Osteoblast (primary cell): ENCODE results near the gene SCAF11. TPM values are rescaled to one million over a fixed set of nuclear protein-coding genes. Genes with fewer than 3 reads are reported as not detected.

ENCODE experiments used
- DNase-seq: peaks from one replicate; pipeline ENCODE4 v3.0.0; 2011; ENCODE audit warnings: low spot score, mixed read lengths; ENCODE audit not compliant: insufficient read length; ENCODE audit errors: missing footprints
- H2AFZ ChIP-seq: 2 replicates; pipeline ENCODE4 v1.6.0; 2011; ENCODE audit warnings: mild to moderate bottlenecking, low read length
- H3K27ac ChIP-seq: 2 replicates; pipeline ENCODE4 v1.5.1; 2011; ENCODE audit warnings: mild to moderate bottlenecking, low read depth, low read length, moderate library complexity
- H3K27me3 ChIP-seq: 2 replicates; pipeline ENCODE4 v1.6.0; 2012; ENCODE audit warnings: mild to moderate bottlenecking, control low read depth, inconsistent platforms, low read length, moderate library complexity; ENCODE audit not compliant: insufficient read depth
- H3K36me3 ChIP-seq: 2 replicates; pipeline ENCODE4 v1.5.1; 2011; ENCODE audit warnings: mild to moderate bottlenecking, low read length, control low read depth, moderate library complexity; ENCODE audit not compliant: insufficient read depth
- H3K4me1 ChIP-seq: 2 replicates; pipeline ENCODE4 v1.5.1; 2011; ENCODE audit warnings: mild to moderate bottlenecking, low read length, control low read depth, moderate library complexity; ENCODE audit not compliant: insufficient read depth
- H3K4me2 ChIP-seq: 2 replicates; pipeline ENCODE4 v1.6.0; 2011; ENCODE audit warnings: mild to moderate bottlenecking, low read length; ENCODE audit not compliant: insufficient read depth
- H3K4me3 ChIP-seq: fragments of 200-600 bp; sonication (generic); 3 replicates; pipeline ENCODE4 v1.5.1; 2012; ENCODE audit warnings: mild to moderate bottlenecking, low read length, inconsistent platforms; ENCODE audit not compliant: insufficient read depth
- H3K79me2 ChIP-seq: 2 replicates; pipeline ENCODE4 v1.6.0; 2012; ENCODE audit warnings: mild to moderate bottlenecking, low read length, control low read depth, inconsistent platforms; ENCODE audit not compliant: insufficient read depth
- H3K9me3 ChIP-seq: 2 replicates; pipeline ENCODE4 v1.5.1; 2011; ENCODE audit warnings: low read depth, low read length, control low read depth
- H4K20me1 ChIP-seq: 2 replicates; pipeline ENCODE4 v1.6.0; 2012; ENCODE audit warnings: mild to moderate bottlenecking, low read length, control low read depth; ENCODE audit not compliant: insufficient read depth
- CTCF ChIP-seq: IDR thresholded peaks from 2 replicates; pipeline ENCODE4 v1.5.1; 2011; ENCODE audit warnings: mild to moderate bottlenecking, low read depth, low read length, moderate library complexity; ENCODE audit errors: extremely low read depth
- total RNA-seq: library from RNA; depleted of rRNA; stranded (reverse); fragments of >200 nt; gene quantifications from 2 replicates; pipeline ENCODE4 v1.2.3, GENCODE V29; 2012

The SCAF11 gene
- total RNA-seq, 1 donor: 132 TPM

GRCh38 chr12:45977620-45978019 is 12.8 kb downstream of the SCAF11 start:
- TF ChIP-seq CTCF: no peak
- no peaks in the 10 kb centered on the region for H3K27me3 ChIP-seq
- peaks cover 65% of the 10 kb centered on the region for H4K20me1 ChIP-seq
- H3K4me1 ChIP-seq: peaks cover 32% of the 10 kb centered on the region
- no peaks in the 10 kb centered on the region for H3K9me3 ChIP-seq
- H3K4me2 ChIP-seq: no peak overlapping the region
- no peak for DNase-seq
- H3K4me3 ChIP-seq: no peak overlapping the region
- H3K27ac ChIP-seq: no peak overlapping the region
- no peaks in the 10 kb centered on the region for H3K36me3 ChIP-seq
- H3K79me2 ChIP-seq: peaks cover 87% of the 10 kb centered on the region
- H2AFZ ChIP-seq: no peak overlapping the region

GRCh38 chr12:45975506-45975905 is 14.9 kb downstream of the SCAF11 start:
- DNase-seq: no peak
- H3K27ac ChIP-seq: no peak overlapping the region

GRCh38 chr12:45974883-45975282 is 15.5 kb downstream of the SCAF11 start:
- DNase-seq: no peak
- no peaks in the 10 kb centered on the region for H3K36me3 ChIP-seq
- H4K20me1 ChIP-seq: peaks cover 45% of the 10 kb centered on the region
- H3K27me3 ChIP-seq: no peaks in the 10 kb centered on the region
- H3K4me1 ChIP-seq: peaks cover 33% of the 10 kb centered on the region
- TF ChIP-seq CTCF: no peak
- peak overlapping the region; percentile 21 for H3K27ac ChIP-seq
- H3K4me3 ChIP-seq: no peak overlapping the region
- peaks cover 87% of the 10 kb centered on the region for H3K79me2 ChIP-seq
- no peaks in the 10 kb centered on the region for H3K9me3 ChIP-seq
- no peak overlapping the region for H2AFZ ChIP-seq
- H3K4me2 ChIP-seq: no peak overlapping the region

More at GRCh38 chr12:45975506-45975905, 14.9 kb downstream of the SCAF11 start:
- H2AFZ ChIP-seq: no peak overlapping the region
- no peaks in the 10 kb centered on the region for H3K27me3 ChIP-seq
- H3K4me3 ChIP-seq: no peak overlapping the region
- no peak overlapping the region for H3K4me2 ChIP-seq
- H3K9me3 ChIP-seq: no peaks in the 10 kb centered on the region
- peaks cover 51% of the 10 kb centered on the region for H4K20me1 ChIP-seq
- H3K36me3 ChIP-seq: no peaks in the 10 kb centered on the region
- TF ChIP-seq CTCF: no peak
- peaks cover 38% of the 10 kb centered on the region for H3K4me1 ChIP-seq
- H3K79me2 ChIP-seq: peaks cover 87% of the 10 kb centered on the region

- H3K27ac ChIP-seq: peak overlapping the region; percentile 64
- peaks cover 33% of the 10 kb centered on the region for H3K4me1 ChIP-seq
- no peaks in the 10 kb centered on the region for H3K27me3 ChIP-seq
- H4K20me1 ChIP-seq: peaks cover 39% of the 10 kb centered on the region
- H3K4me3 ChIP-seq: no peak overlapping the region
- H3K36me3 ChIP-seq: no peaks in the 10 kb centered on the region
- H3K4me2 ChIP-seq: peak overlapping the region; percentile 61
- no peaks in the 10 kb centered on the region for H3K9me3 ChIP-seq
- H2AFZ ChIP-seq: no peak overlapping the region
- peaks cover 87% of the 10 kb centered on the region for H3K79me2 ChIP-seq
- TF ChIP-seq CTCF: no peak
- no peak for DNase-seq
Measured at GRCh38 chr12:45974171-45974719, 16.1 kb downstream of the SCAF11 start.
